NCI-H345 treated with DMSO at 0.1 percent for 48 hours (cell line): ENCODE results near the gene PPP1R14D.

Source experiments
- DNase-seq: peaks from one replicate; lab custom pipeline; 2025; ENCODE audit not compliant: unreplicated experiment; lab: John Stamatoyannopoulos, UW

PPP1R14D gene

DNA sequence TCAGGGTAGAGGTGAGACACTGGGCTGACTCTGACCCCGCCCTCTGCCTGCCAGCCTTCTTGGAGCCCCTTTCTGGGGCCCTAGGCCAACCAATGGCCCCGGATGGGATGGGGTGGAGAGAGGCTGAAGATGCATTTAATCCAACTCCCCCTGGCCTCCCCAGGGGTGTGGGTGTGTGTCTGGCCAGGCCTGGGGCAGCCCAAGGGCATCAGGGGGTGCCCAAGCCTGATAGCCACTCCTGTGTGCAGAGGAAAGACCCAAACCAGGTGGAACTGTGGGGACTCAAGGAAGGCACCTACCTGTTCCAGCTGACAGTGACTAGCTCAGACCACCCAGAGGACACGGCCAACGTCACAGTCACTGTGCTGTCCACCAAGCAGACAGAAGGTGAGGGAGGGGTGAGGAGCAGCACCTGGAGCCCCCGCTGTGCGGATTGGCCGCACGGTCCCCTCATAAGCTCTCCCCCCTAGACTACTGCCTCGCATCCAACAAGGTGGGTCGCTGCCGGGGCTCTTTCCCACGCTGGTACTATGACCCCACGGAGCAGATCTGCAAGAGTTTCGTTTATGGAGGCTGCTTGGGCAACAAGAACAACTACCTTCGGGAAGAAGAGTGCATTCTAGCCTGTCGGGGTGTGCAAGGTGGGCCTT, 24.9 kb upstream of the PPP1R14D start:
- no peak for DNase-seq

DNA sequence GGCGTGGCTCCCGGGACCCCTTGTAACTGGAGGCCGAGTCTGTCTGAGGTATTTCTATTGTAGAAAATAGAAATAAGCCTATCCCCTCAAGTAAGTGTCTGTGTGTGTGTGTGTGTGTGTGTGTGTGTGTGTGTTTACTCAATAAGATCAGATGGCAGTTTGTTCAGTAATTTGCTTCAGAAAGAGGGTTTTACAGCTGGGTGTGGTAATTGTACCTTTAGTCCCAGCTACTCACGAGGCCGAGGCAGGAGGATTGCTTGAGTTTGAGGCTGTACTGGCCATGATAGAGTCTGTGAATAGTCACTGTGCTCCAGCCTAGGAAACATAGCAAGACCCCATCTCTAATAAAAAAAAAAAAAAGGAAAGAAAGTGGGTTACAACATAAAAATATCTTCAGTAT, 24.0 kb upstream of the PPP1R14D start:
- no peak for DNase-seq

DNA sequence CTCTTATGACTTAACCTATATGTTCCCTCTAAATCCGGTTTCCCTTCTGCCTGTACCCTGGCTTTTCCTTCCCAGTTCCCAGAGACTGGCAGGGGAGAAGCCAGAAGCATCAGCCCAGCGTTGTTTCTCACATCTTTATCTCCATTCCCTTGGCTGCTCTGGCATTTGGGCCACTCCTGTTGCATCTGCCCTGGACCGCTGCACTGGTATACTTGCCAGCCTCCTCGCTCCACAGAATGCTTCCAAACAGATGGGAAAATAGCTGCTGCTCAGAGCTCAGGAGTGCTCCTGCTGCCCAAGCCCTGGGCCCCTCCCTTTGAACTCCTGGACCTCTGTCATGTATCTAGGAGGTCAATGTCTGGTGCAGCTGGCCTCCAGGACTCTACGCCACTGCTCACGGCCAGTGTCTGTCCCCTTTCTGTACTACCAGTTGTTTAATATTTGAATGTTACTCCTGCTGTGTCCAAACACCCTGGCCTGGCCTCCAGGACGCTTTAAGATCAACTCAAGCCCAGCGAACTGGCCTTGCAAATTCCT, 22.1 kb upstream of the PPP1R14D start:
- no peak for DNase-seq

DNA sequence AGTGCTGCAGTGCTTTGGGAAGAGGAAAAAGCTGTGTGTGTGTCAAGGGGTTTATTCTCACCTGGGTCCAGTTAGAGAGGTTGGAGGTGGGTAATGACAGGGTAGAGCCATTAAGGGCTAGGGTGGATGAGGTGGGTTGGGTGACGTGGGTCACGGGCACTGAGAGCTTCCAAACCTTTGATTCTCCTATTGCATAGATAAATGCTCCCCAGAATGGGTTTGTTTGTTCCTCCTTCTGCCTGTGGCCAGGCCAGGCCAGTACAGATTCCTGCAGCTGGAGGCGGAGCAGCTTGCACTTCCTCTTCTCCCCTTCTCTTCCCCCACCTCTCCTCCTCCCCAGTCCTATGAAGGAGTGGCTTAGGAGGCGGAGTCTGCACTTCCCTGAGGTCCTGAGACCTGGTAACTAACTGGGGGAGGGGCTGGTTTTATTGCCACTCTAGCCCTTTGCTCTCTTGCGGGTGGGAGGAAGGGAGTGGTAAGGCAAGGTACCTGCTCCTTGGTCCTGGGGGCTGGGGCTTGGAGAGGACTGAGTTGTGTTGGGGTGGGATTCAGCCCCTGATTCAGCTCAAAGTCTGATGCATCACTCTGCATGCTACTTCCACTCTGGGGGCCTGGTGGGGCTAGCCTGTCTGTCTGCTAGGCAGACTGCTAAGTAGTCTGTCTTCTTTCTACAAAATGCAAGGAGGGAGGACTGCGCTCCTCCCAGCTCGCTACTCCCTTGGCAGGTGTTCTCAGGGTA, 18.9 kb upstream of the PPP1R14D start:
- no peak for DNase-seq

DNA sequence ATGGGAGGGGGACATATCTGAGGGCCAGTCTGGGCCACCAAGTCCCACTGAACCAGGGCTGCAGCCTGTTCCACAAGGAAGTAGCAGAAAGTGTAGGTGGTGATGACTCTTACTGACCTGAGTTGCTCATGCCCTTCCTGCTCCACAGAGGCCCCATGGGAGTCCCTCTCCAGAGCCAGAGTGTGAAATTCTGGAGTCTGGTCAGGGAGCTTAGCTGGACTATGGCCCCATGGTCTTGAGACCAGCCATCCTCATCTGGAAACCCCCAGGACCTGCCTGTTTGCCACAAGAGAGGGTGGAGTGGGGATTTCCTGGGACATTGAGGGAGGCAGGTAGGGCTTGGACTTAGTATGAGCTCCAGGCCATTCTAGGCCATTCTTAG, 18.3 kb upstream of the PPP1R14D start:
- no peak for DNase-seq

DNA sequence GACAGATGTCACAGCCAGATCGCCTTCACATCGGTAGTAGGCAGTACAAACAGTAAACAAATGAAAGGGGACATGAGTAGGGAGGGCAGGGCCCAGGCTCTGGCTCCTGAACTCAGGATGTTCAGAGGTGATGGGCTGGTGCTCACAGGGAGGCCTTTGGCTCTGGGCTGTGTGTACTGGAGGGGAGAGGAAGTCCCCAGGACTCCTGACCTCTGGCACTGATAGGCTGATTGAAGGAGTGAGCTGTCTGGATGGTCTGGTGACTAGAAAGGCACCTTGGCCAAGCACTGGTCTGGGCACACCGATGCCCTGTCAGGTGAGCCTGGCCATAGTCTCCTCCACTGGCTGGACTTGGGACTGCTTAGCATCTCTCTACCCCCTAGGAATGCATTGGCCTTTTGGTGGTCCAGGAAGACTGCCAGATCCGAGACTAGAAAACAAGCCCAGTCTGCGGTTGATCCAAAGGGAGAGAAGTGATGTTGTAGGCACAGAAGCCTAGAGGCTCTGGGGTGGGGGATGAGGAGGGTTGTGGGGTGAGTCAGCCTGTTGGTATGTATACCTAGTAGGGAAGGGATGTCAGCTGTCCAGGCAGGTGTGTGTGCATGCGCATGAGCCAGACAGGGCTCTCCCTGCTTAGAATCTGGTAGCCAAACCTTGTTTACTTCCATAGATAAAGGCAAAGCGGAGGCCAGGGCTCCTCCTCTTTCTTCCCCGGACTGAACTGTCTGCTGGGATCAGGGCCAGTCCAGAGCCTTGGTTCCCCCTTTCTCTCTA, 17.2 kb upstream of the PPP1R14D start:
- no peak for DNase-seq

DNA sequence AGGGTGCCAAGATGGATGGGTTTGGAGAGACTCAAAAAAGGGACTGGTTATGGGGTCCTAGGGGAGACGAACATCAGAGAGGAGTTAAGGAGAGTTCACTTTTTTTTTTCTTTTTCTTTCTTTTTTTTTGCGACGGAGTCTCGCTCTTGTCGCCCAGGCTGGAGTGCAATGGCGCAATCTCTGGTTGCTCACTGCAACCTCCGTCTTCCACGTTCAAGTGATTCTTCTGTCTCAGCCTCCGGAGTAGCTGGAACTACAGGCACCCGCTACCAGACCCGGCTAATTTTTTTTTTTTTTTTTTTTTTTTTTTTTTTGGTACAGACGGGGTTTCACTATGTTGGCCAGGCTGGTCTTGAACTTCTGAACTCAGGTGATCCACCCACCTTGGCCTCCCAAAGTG, 16.5 kb upstream of the PPP1R14D start:
- no peak for DNase-seq

DNA sequence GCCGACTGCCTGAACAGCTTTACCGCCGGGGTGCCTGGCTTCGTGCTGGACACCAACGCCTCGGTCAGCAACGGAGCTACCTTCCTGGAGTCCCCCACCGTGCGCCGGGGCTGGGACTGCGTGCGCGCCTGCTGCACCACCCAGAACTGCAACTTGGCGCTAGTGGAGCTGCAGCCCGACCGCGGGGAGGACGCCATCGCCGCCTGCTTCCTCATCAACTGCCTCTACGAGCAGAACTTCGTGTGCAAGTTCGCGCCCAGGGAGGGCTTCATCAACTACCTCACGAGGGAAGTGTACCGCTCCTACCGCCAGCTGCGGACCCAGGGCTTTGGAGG, 16.2 kb upstream of the PPP1R14D start:
- DNase-seq: no peak

DNA sequence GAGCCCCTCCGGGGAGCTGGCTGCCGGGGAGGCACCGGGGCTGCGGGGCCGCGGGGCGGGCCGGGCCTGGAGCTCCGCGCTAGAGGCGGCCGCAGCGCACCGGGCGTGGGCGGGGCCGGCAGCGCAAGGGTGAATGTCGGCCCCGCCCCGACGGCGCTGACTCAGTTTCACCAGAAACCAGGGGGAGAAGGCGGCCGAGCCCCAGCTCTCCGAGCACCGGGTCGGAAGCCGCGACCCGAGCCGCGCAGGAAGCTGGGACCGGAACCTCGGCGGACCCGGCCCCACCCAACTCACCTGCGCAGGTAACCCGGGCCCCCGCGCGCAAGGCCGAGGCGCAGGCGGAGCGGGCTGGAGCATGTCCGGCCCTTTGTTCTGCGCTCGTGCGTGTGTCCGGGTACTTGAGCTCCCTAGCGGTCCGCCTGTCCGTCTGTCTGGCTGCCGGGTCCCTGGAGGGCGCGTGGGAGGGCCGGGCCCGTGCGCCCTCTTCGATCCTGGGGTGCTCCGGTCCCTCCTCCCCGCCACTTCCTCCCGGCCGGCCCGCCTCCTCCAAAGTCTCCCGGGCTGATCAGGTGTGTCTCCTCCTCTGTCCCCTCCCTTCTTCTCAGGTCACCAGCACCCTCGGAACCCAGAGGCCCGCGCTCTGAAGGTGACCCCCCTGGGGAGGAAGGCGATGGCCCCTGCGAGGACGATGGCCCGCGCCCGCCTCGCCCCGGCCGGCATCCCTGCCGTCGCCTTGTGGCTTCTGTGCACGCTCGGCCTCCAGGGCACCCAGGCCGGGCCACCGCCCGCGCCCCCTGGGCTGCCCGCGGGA, 15.6 kb upstream of the PPP1R14D start, which contains the start of gene SPINT1:
SPINT1 (plus strand) TSS at position 164 of the 811 bp plus-strand sequence; CDS start at position 671, 507 bp downstream.
- DNase-seq: no peak

DNA sequence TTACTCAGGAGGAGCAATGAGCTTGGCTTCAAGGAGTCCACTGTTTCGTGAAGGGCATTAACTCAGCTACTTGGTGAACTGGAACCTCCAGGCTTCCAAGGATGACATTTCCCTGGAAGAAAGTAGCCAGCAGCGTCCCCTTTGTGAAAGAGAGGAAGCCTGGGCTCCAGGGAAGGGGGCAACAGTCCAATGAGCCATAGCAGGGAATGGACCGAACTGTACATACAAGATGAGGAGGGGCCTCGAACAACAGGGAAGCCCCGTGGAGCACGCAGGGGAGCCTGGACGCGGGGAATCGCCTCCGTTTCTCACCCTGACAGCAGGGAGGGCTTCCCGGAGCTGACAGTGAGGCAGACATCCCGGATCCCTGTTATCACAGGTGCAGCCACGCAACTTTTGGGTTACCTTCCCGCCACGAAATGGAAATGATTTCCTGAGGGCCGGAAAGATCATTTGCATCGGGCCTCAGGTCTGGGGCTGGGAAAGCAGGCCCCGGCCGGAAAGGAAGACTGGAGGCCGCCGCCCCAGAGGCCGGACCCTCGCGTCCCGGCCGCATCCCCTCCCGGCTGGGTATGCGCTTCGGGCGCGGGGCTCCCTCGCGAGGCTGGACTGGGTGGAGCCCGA, 14.9 kb upstream of the PPP1R14D start:
- DNase-seq: no peak

DNA sequence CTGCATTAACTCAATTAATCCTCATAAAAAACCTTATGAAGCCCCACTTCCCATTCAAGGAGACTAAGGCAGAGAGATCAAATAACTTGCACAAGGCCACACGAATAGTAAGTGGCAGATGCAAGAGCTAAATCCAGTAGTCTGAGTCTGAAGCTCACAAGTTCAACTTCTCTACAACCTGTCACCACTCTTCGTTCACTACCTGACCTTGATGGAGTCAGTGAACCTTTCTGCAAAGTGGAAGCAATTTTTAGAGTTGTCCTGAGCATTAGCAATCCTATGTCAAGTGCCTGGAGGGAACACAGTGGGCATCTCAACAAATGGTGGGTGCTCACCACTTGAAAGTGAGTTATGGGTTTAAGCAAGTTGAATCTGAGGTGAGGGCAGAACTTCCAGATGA, 13.2 kb upstream of the PPP1R14D start:
- no peak for DNase-seq

DNA sequence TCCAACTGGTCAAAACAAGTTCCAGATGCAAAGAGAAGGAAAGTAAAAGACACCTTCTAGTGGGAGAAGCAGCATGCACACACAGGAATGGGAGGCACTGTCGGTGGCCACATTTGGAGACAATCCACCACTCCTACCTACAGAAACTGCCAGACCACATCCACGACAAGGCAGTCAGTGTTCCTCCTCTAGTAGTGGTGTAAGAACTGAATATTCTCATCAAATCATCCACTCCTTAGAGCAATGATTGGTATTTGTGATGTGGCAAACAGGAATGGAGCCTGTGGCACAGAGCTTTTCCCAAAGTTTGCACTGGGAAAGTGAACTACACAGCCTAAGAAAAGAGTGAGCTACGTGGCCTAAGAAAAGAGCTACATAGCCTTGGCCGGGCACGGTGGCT, 10.2 kb upstream of the PPP1R14D start:
- no peak for DNase-seq

DNA sequence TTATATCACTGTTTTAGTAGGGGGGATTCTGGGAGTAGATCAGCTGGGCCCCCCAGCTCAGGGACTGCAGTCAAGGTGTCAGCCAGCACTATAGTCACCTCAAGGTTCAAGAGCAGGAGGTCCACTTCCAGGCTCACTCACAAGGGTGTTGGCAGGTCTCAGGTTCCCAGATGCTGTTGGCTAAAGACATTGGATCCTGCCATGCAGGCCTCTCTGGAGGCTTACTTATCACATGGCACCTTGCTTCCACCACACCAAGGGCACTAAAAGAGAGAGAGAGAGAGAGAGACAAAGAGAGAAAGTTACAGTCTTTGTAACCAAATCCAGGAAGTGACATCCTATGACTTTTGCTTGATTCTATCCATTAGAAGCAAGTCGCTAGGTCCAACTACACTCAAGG, 7.5 kb upstream of the PPP1R14D start:
- no peak for DNase-seq

DNA sequence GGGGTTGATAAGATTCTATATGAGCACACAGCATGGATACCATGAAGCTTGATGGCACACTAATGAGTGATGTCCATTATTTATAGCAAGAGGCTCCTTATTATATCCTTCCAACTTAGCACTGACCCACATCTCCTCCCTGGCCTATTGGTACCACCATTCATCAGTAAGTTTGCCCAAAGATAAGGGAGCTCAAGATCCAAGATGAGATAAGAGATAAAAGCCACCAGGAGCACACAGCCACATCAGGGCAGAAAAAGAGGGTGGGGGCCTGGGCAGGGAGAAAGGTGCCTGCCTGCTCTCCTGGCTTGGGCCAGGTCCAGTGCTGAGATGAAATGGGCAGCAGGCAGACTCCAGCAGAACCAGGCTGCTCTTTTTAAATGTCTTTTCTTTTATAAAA, 4.4 kb upstream of the PPP1R14D start:
- no peak for DNase-seq

DNA sequence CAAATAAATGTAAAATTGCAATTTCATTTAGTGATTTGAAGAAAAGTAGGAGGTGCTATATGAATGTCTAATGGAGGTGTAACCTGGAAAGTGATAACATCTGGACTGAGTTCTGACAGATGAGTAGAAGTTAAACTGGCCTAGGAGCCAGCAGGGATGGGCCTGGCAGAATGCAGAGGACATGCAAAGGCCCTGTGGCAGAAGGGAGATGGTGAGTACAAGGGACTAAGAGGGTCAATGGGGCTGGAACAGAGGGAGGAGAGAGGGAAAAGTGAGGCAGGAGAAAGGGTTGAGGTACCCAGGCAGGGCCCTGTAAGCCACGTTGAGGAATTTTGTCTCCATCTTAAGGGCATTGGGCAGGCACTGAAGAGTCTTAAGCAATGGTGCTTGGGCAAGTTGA, 3.4 kb upstream of the PPP1R14D start:
- DNase-seq: no peak

DNA sequence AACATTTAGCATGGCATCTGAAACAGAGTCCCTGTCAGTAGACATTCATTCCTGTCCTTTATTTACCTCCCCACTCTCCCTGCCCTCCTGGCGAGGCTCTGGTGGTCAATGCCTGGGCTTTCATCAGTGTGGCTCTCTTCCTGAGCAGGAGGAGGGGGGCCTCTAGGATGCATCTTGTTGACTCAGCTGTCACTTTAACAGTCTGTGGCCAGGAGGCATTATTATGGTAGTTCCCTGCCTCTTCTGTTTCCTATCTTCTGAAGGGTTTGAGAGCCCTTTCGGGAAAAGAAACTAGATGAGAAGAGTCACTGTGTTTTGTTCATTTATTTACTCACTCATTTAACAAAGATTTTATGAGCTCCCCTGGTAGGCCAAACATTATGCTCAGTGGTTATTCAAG, 2.4 kb upstream of the PPP1R14D start:
- DNase-seq: peak; percentile 97

DNA sequence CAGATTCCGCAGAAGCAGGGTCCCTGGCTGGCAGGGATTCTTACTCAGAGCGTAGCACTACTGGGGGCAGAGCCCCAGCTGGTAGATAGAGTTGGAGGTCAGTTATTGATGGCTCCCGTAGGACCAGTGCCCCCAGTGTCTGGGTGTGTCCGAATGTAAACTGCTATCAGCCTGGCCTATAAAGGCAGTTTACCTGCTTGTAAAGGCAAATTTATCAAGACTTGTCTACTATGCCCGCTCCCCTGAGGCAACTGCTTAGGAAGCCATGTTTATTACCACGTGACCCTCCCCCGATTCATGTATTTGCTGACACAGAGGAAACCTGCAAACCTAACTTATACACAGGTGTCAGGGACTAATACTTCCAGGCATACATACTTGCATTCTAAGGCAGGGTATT, 607 bp upstream of the PPP1R14D start:
- DNase-seq: no peak

DNA sequence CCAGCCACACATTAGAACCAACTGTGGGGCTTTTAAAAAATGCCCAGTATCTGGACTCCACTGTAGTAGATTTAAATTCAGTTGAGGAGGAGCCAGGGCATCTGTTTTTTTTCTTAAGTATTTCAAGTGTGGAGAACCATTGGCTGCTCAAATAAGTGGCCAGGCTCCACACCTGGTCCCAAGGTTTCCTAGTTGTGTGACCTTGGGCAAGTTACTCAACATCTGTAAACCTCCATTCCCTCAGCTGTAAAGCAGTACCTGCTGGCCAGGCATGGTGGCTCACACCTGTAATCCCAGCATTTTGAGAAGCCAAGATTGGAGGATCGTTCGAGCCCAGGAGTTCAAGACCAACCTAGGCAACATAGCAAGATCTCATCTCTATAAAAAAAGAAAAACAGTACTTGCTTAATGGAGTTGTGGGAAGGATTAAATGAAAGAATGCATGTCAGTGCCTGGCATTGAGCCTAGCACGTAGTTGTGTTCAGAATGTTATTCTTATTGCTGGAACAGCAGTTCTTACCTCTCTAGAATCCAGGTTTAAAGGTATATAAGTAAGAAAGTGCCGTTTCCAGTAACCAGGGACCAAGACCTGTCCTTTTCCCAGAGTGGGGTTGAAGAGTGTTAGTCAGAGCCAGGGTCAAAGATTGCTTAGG, 2.0 kb downstream of the PPP1R14D start:
- no peak for DNase-seq

DNA sequence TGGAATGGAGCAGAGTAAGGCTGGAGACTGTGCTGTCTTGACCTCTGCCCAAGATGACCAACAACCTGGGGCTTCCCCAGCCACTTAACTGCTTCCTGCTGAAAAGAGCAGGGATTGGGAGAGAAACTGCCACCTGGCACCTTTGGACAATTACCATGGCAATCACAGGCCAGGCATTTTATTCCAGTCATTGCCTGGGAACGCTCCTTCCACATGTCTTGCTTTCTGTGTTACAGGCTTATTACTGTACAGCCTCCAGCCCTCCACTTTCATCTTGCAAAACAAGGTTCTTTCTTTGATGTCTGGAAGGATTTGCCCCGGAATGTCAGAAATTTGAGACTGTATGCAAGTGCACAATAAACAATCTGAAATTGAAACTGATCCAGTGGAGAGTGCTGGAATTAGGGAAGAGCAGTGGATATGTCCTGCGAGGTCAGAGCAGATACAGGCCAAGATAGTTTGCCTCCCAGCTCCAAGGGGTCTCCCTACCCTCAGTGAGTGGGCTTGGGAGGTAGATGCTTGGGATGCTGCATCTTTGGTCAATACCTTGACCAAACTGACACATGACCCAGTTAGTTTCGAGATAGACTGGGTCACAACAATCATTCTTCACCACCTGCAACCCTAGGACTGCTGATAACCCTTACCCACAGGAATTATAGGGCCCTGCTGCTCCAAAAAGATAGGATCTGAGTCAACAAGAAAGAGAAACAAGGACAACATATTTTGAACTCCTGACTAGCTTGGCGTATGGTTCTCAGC, 2.7 kb downstream of the PPP1R14D start:
- no peak for DNase-seq
